ENCODE data around the gene DKC1. TPM values are rescaled to one million over a fixed set of nuclear protein-coding genes. Genes with fewer than 3 reads are reported as not detected.

The DKC1 gene
- total and polyA plus RNA-seq, 7 donors, result 21.2 to 61.0 (median 38.2) TPM

GRCh38 chrX:154729439-154729838, 33.2 kb upstream of the DKC1 start:
- no peaks in the 10 kb centered on the region for H3K9me3 ChIP-seq
- no peak for TF ChIP-seq CTCF (IDR thresholded peaks at IDR 0.05)
- no peaks in the 10 kb centered on the region for H3K36me3 ChIP-seq (ENCODE audit: insufficient read depth in 1 of 2, low read depth in 1 of 2)
- H3K4me1 ChIP-seq, result peaks cover 58% of the 10 kb centered on the region
- no peaks in the 10 kb centered on the region for H3K27me3 ChIP-seq (ENCODE audit: insufficient read depth in 3 of 3, low read length in 2 of 3)
- intact Hi-C loops (cut with DNase I), result no loop called here
- H3K27ac ChIP-seq, result peak overlapping the region; percentile 67
- ATAC-seq (no peak), DNase-seq (no peak)
- no peak overlapping the region for H3K4me3 ChIP-seq
- WGBS, 3 donors, result 60 to 91% (median 73%) methylated on average over 3 of the region's 3 CpGs

- 17 to 23% (median 19%) methylated on average over 5 to 6 of the region's 6 CpGs for WGBS, 3 donors
Observed at GRCh38 chrX:154730253-154730891, 32.3 kb upstream of the DKC1 start.

GRCh38 chrX:154731184-154731583, 31.5 kb upstream of the DKC1 start:
- Histone ChIP-seq H3K9me3 (no peaks in the 10 kb centered on the region), H3K4me1 (peaks cover 58% of the 10 kb centered on the region), H3K4me3 (no peak overlapping the region), H3K27ac (peak overlapping the region; percentile 67), H3K27me3 (ENCODE audit: insufficient read depth in 3 of 3, low read length in 2 of 3) (no peaks in the 10 kb centered on the region), H3K36me3 (ENCODE audit: insufficient read depth in 1 of 2, low read depth in 1 of 2) (no peaks in the 10 kb centered on the region)
- intact Hi-C loops (cut with DNase I), result no loop called here
- 85 to 90% (median 87%) methylated on average over 5 of the region's 5 CpGs for WGBS, 3 donors
- DNase-seq (no peak), ATAC-seq (no peak)
- no peak for TF ChIP-seq CTCF (IDR thresholded peaks at IDR 0.05)

More at GRCh38 chrX:154730253-154730891, 32.3 kb upstream of the DKC1 start:
- peak in 3 of 4 donors; percentile 36 to 57 (median 55) for ATAC-seq
- Histone ChIP-seq H3K4me3 (no peak overlapping the region), H3K9me3 (no peaks in the 10 kb centered on the region), H3K27ac (peak overlapping the region; percentile 67), H3K4me1 (peaks cover 58% of the 10 kb centered on the region), H3K36me3 (ENCODE audit: insufficient read depth in 1 of 2, low read depth in 1 of 2) (no peaks in the 10 kb centered on the region), H3K27me3 (ENCODE audit: insufficient read depth in 3 of 3, low read length in 2 of 3) (no peaks in the 10 kb centered on the region)
- no peak for TF ChIP-seq CTCF (IDR thresholded peaks at IDR 0.05)
- intact Hi-C loops (cut with DNase I), result no loop called here
- DNase-seq, result peak; percentile 25 to 57

GRCh38 chrX:154731881-154732280, 30.8 kb upstream of the DKC1 start:
- H3K27me3 ChIP-seq (ENCODE audit: insufficient read depth in 3 of 3, low read length in 2 of 3), result no peaks in the 10 kb centered on the region
- H3K4me3 ChIP-seq, result no peak overlapping the region
- H3K4me1 ChIP-seq, result peaks cover 58% of the 10 kb centered on the region
- 30 to 70% (median 47%) methylated on average over 7 of the region's 7 CpGs for WGBS, 3 donors
- no peaks in the 10 kb centered on the region for H3K36me3 ChIP-seq (ENCODE audit: insufficient read depth in 1 of 2, low read depth in 1 of 2)
- no peak for TF ChIP-seq CTCF (IDR thresholded peaks at IDR 0.05)
- DNase-seq, result no peak
- H3K9me3 ChIP-seq, result no peaks in the 10 kb centered on the region
- peak; percentile 79 to 87 (median 82) for ATAC-seq
- H3K27ac ChIP-seq, result peak overlapping the region; percentile 67
- intact Hi-C loops (cut with DNase I), result no loop called here

All from psoas muscle (tissue), 8 donors.